Cerebellar cortex (tissue), 1 donor: ENCODE results near the gene LAMB1.

ENCODE experiments used
- DNase-seq: peaks from one replicate; pipeline ENCODE4 v3.0.0-alpha.2; 2015; ENCODE audit warnings: low spot score

LAMB1 gene

GRCh38 chr7:107998660-107999480, 4.1 kb downstream of the LAMB1 start:
- DNase-seq, result peak; percentile 9

GRCh38 chr7:107998150-107998549, 4.8 kb downstream of the LAMB1 start:
- no peak for DNase-seq

- no peak for DNase-seq
Observed at GRCh38 chr7:107996072-107996882, 6.7 kb downstream of the LAMB1 start.

GRCh38 chr7:107995184-107996071, 7.5 kb downstream of the LAMB1 start:
- DNase-seq, result peak; percentile 11

GRCh38 chr7:107994421-107995030, 8.4 kb downstream of the LAMB1 start:
- no peak for DNase-seq

- no peak for DNase-seq
Observed at GRCh38 chr7:107993891-107994291, 9.1 kb downstream of the LAMB1 start.

- DNase-seq, result no peak
Observed at GRCh38 chr7:107989618-107990373, 13.2 kb downstream of the LAMB1 start.

GRCh38 chr7:107982918-107983389, 20.0 kb downstream of the LAMB1 start:
- no peak for DNase-seq

- no peak for DNase-seq
Observed at GRCh38 chr7:107982042-107982840, 20.7 kb downstream of the LAMB1 start.

GRCh38 chr7:107981466-107981865, 21.5 kb downstream of the LAMB1 start:
- DNase-seq, result no peak

GRCh38 chr7:107980671-107981190, 22.2 kb downstream of the LAMB1 start:
- DNase-seq, result no peak

- no peak for DNase-seq
Observed at GRCh38 chr7:107980171-107980570, 22.8 kb downstream of the LAMB1 start.

GRCh38 chr7:107978815-107979408, 24.0 kb downstream of the LAMB1 start:
- DNase-seq, result no peak

GRCh38 chr7:107977048-107977447, 25.9 kb downstream of the LAMB1 start:
- no peak for DNase-seq

GRCh38 chr7:107976620-107977019, 26.3 kb downstream of the LAMB1 start:
- DNase-seq, result no peak

GRCh38 chr7:107975394-107976013, 27.5 kb downstream of the LAMB1 start:
- no peak for DNase-seq

- DNase-seq, result no peak
Observed at GRCh38 chr7:107973861-107974260, 29.1 kb downstream of the LAMB1 start.

GRCh38 chr7:107972941-107973376, 30.0 kb downstream of the LAMB1 start:
- DNase-seq, result no peak

GRCh38 chr7:107972075-107972482, 30.9 kb downstream of the LAMB1 start:
- DNase-seq, result no peak
